Smooth muscle cell (in vitro differentiated cells): ENCODE results near the gene OTULIN. TPM values are rescaled to one million over a fixed set of nuclear protein-coding genes. Genes with fewer than 3 reads are reported as not detected.

ENCODE experiments used
- DNase-seq: peaks from one replicate; lab custom pipeline; 2025; ENCODE audit not compliant: unreplicated experiment; lab: John Stamatoyannopoulos, UW
- H2AFZ ChIP-seq: fragments of 200-600 bp; sonication (generic); 2 replicates; pipeline ENCODE4 v1.6.0; 2016; ENCODE audit warnings: antibody characterized with exemption, low read depth, mild to moderate bottlenecking
- H3F3A ChIP-seq: fragments of 200-600 bp; sonication (generic); 2 replicates; pipeline ENCODE4 v1.6.0; 2017; ENCODE audit warnings: antibody characterized with exemption, low read depth
- H3K27ac ChIP-seq: fragments of 200-600 bp; sonication (generic); 2 replicates; pipeline ENCODE4 v1.5.1; 2016; ENCODE audit warnings: low read depth, mild to moderate bottlenecking
- H3K27me3 ChIP-seq: fragments of 200-600 bp; sonication (generic); 2 replicates; pipeline ENCODE4 v1.6.1; 2016; ENCODE audit warnings: low read depth, mild to moderate bottlenecking
- H3K36me3 ChIP-seq: fragments of 200-600 bp; sonication (generic); 2 replicates; pipeline ENCODE4 v1.5.1; 2016; ENCODE audit warnings: low read depth
- H3K4me1 ChIP-seq: fragments of 200-600 bp; sonication (generic); 2 replicates; pipeline ENCODE4 v1.5.1; 2016; ENCODE audit warnings: low read depth
- H3K4me2 ChIP-seq: fragments of 200-600 bp; sonication (generic); 2 replicates; pipeline ENCODE4 v1.6.0; 2016; ENCODE audit warnings: mild to moderate bottlenecking
- H3K4me3 ChIP-seq: fragments of 200-600 bp; sonication (generic); 2 replicates; pipeline ENCODE4 v1.5.1; 2016; ENCODE audit warnings: mild to moderate bottlenecking
- H3K79me2 ChIP-seq: fragments of 200-600 bp; sonication (generic); 2 replicates; pipeline ENCODE4 v1.6.0; 2016; ENCODE audit warnings: low read depth, mild to moderate bottlenecking
- H3K9ac ChIP-seq: fragments of 200-600 bp; sonication (generic); 2 replicates; pipeline ENCODE4 v1.6.0; 2016; ENCODE audit warnings: low read depth
- H3K9me3 ChIP-seq: fragments of 200-600 bp; sonication (generic); replicated peaks from 2 replicates; pipeline ENCODE4 v1.5.1; 2016; ENCODE audit warnings: low read depth
- H4K20me1 ChIP-seq: fragments of 200-600 bp; sonication (generic); 2 replicates; pipeline ENCODE4 v1.6.0; 2016; ENCODE audit warnings: low read depth
- CTCF ChIP-seq: fragments of 200-600 bp; sonication (generic); IDR thresholded peaks from 2 replicates; pipeline ENCODE4 v1.5.1; 2017; ENCODE audit warnings: borderline replicate concordance, mild to moderate bottlenecking, antibody characterized with exemption; ENCODE audit not compliant: insufficient read depth, poor library complexity, severe bottlenecking
- WGBS: methylation state at CpG from one replicate; pipeline ENCODE4 v1.1.7; 2016; ENCODE audit warnings: low lambda C conversion rate; 5-methylcytosine and 5-hydroxymethylcytosine counted together
- polyA plus RNA-seq: library from polyadenylated mRNA; unstranded; fragments of >200 nt; fragmentation: Nextera tagmentation; extraction: Ambion mirVana; gene quantifications from 2 replicates; pipeline ENCODE4 v1.2.1, GENCODE V29; 2016
- total RNA-seq: library from RNA; depleted of rRNA; stranded (reverse); fragments of >200 nt; gene quantifications from 2 replicates; pipeline ENCODE4 v1.2.3, GENCODE V29; 2014

Gene OTULIN
- 21.2 and 30.3 TPM in 2 replicates for total RNA-seq
- polyA plus RNA-seq = 15.8 and 17.6 TPM in 2 replicates

- TF ChIP-seq CTCF = no peak
- Histone ChIP-seq H3K79me2 (peaks cover 50% of the 10 kb centered on the region), H3K9me3 (no peaks in the 10 kb centered on the region), H3K27ac (peak within 1 kb of the TSS; percentile 80), H3K4me3 (peak within 1 kb of the TSS; percentile 70), H2AFZ (peak within 1 kb of the TSS; percentile 86), H3K27me3 (no peaks in the 10 kb centered on the region), H3K4me1 (peaks cover 15% of the 10 kb centered on the region), H3K36me3 (no peaks in the 10 kb centered on the region), H3K4me2 (peak within 1 kb of the TSS; percentile 95), H3F3A (peaks cover 4% of the 10 kb centered on the region), H4K20me1 (peaks cover 44% of the 10 kb centered on the region), H3K9ac (peak within 1 kb of the TSS; percentile 60)
- under 1% methylated on average over 104 of the region's 115 CpGs for WGBS
- DNase-seq = peak; percentile 75
These were observed at the start of gene OTULIN for GRCh38 chr5:14664270-14665100. OTULIN (plus strand) TSS chr5:14664718; CDS start chr5:14664826, 108 bp downstream.

- no peak overlapping the region for H3K4me3 ChIP-seq
- H3K9ac ChIP-seq = no peak overlapping the region
- no peak for DNase-seq
- no peak overlapping the region for H3K27ac ChIP-seq
- H3K36me3 ChIP-seq = no peaks in the 10 kb centered on the region
- no peak overlapping the region for H3K4me2 ChIP-seq
- no peaks in the 10 kb centered on the region for H3K79me2 ChIP-seq
- H3K9me3 ChIP-seq = no peaks in the 10 kb centered on the region
- no peak for TF ChIP-seq CTCF
- H3K4me1 ChIP-seq = no peaks in the 10 kb centered on the region
- H3K27me3 ChIP-seq = no peaks in the 10 kb centered on the region
- no peak overlapping the region for H2AFZ ChIP-seq
- 90% methylated on average over 4 of the region's 4 CpGs for WGBS
- no peaks in the 10 kb centered on the region for H3F3A ChIP-seq
- no peaks in the 10 kb centered on the region for H4K20me1 ChIP-seq
These were observed 49.2 kb upstream of the OTULIN start for GRCh38 chr5:14615365-14615764.

GRCh38 chr5:14617441-14617840 lies 47.1 kb upstream of the OTULIN start:
- Histone ChIP-seq H3K9me3 (no peaks in the 10 kb centered on the region), H3K9ac (no peak overlapping the region), H3K79me2 (no peaks in the 10 kb centered on the region), H3K4me2 (no peak overlapping the region), H3K36me3 (no peaks in the 10 kb centered on the region), H3K4me1 (no peaks in the 10 kb centered on the region), H4K20me1 (no peaks in the 10 kb centered on the region), H3F3A (no peaks in the 10 kb centered on the region), H2AFZ (no peak overlapping the region), H3K27me3 (no peaks in the 10 kb centered on the region), H3K4me3 (no peak overlapping the region), H3K27ac (no peak overlapping the region)
- DNase-seq = no peak
- 96% methylated on average over 4 of the region's 4 CpGs for WGBS
- TF ChIP-seq CTCF = no peak

- Histone ChIP-seq H3K4me3 (no peak overlapping the region), H3K79me2 (no peaks in the 10 kb centered on the region), H2AFZ (no peak overlapping the region), H3K36me3 (no peaks in the 10 kb centered on the region), H3K27ac (no peak overlapping the region), H3F3A (no peaks in the 10 kb centered on the region), H3K27me3 (no peaks in the 10 kb centered on the region), H3K9ac (no peak overlapping the region), H3K9me3 (no peaks in the 10 kb centered on the region), H4K20me1 (no peaks in the 10 kb centered on the region), H3K4me1 (no peaks in the 10 kb centered on the region), H3K4me2 (no peak overlapping the region)
- no peak for TF ChIP-seq CTCF
- DNase-seq = no peak
These were observed 37.2 kb upstream of the OTULIN start for GRCh38 chr5:14627270-14627669.
